Muscle of leg (tissue), 11 donors: Measurements from ENCODE around the gene CYP27C1. TPM values are rescaled to one million over a fixed set of nuclear protein-coding genes. Genes with fewer than 3 reads are reported as not detected.

Experiments
- DNase-seq: peaks from one replicate; pipeline ENCODE4 v3.0.0; 2013
- H3K27ac ChIP-seq: one replicate; pipeline ENCODE4 v1.5.1; 2013; ENCODE audit warnings: mild to moderate bottlenecking, low read length, control low read depth
- H3K27me3 ChIP-seq: one replicate; pipeline ENCODE4 v1.6.1; 2013; ENCODE audit warnings: low read length; ENCODE audit not compliant: control insufficient read depth, insufficient read depth
- H3K36me3 ChIP-seq: one replicate; pipeline ENCODE4 v1.6.1; 2013; ENCODE audit warnings: low read length; ENCODE audit not compliant: control insufficient read depth, insufficient read depth
- H3K4me1 ChIP-seq: one replicate; pipeline ENCODE4 v1.6.1; 2013; ENCODE audit warnings: low read length; ENCODE audit not compliant: control insufficient read depth, insufficient read depth
- H3K4me3 ChIP-seq: one replicate; pipeline ENCODE4 v1.5.1; 2013; ENCODE audit warnings: low read length, control low read depth
- H3K9me3 ChIP-seq: replicated peaks from 2 replicates; pipeline ENCODE4 v1.6.1; 2013; ENCODE audit warnings: low read depth, low read length; ENCODE audit not compliant: control insufficient read depth
- whole genome bisulfite sequencing: methylation state at CpG from one replicate; pipeline ENCODE4 v1.1.5; 2013; ENCODE audit warnings: missing lambda C conversion rate; ENCODE audit not compliant: insufficient coverage; 5-methylcytosine and 5-hydroxymethylcytosine counted together
- polyA plus RNA-seq, 8 donors: library from polyadenylated mRNA; unstranded; fragments of 120-200 nt; gene quantifications; one replicate each; pipeline versions ENCODE4 v1.2.1 to v1.2.3, GENCODE V29; 2013; ENCODE audit warnings: inconsistent platforms in 1 of 8, low replicate concordance in 1 of 8; ENCODE audit not compliant: insufficient read length in 8 of 8, insufficient read depth in 1 of 8
- total RNA-seq: library from RNA; stranded (reverse); fragments of 120-200 nt; gene quantifications from one replicate; pipeline ENCODE4 v1.2.4, GENCODE V29; 2013

Gene CYP27C1
- total and polyA plus RNA-seq, 9 donors: 2.3 to 7.8 (median 5.0) TPM

GRCh38 chr2:127162261-127163089 lies 57.6 kb downstream of the CYP27C1 start:
- DNase-seq: no peak
- no peaks in the 10 kb centered on the region for H3K9me3 ChIP-seq
- H3K36me3 ChIP-seq: no peaks in the 10 kb centered on the region
- no peak overlapping the region for H3K27ac ChIP-seq
- H3K4me1 ChIP-seq: peaks cover 30% of the 10 kb centered on the region
- no peak overlapping the region for H3K4me3 ChIP-seq
- 97% methylated on average over 4 of the region's 7 CpGs for WGBS
- H3K27me3 ChIP-seq: no peaks in the 10 kb centered on the region

- DNase-seq: no peak
- H3K27ac ChIP-seq: no peak overlapping the region
- H3K36me3 ChIP-seq: no peaks in the 10 kb centered on the region
- peaks cover 1% of the 10 kb centered on the region for H3K9me3 ChIP-seq
- WGBS: 47% methylated on average over 8 of the region's 12 CpGs
- H3K4me3 ChIP-seq: no peak overlapping the region
- peaks cover 35% of the 10 kb centered on the region for H3K4me1 ChIP-seq
- no peaks in the 10 kb centered on the region for H3K27me3 ChIP-seq
These were observed 58.6 kb downstream of the CYP27C1 start for GRCh38 chr2:127161176-127162136.

- no peak for DNase-seq
- Histone ChIP-seq H3K27me3 (no peaks in the 10 kb centered on the region), H3K9me3 (peaks cover 2% of the 10 kb centered on the region), H3K4me1 (peaks cover 33% of the 10 kb centered on the region), H3K36me3 (no peaks in the 10 kb centered on the region), H3K27ac (no peak overlapping the region), H3K4me3 (no peak overlapping the region)
- WGBS: 100% methylated on average over 1 of the region's 3 CpGs
These were observed 59.4 kb downstream of the CYP27C1 start for GRCh38 chr2:127160676-127161075.

- H3K4me3 ChIP-seq: no peak overlapping the region
- no CpG with 5 or more reads among the region's 2 CpGs for WGBS
- H3K36me3 ChIP-seq: no peaks in the 10 kb centered on the region
- peak; percentile 41 for DNase-seq
- peaks cover 28% of the 10 kb centered on the region for H3K4me1 ChIP-seq
- no peak overlapping the region for H3K27ac ChIP-seq
- no peaks in the 10 kb centered on the region for H3K27me3 ChIP-seq
- peaks cover 2% of the 10 kb centered on the region for H3K9me3 ChIP-seq
These were observed 60.6 kb downstream of the CYP27C1 start for GRCh38 chr2:127159543-127159942.

GRCh38 chr2:127158614-127159290 lies 61.3 kb downstream of the CYP27C1 start:
- Histone ChIP-seq H3K27me3 (no peaks in the 10 kb centered on the region), H3K9me3 (peaks cover 2% of the 10 kb centered on the region), H3K36me3 (no peaks in the 10 kb centered on the region), H3K4me3 (no peak overlapping the region), H3K27ac (no peak overlapping the region), H3K4me1 (peaks cover 35% of the 10 kb centered on the region)
- WGBS: 100% methylated on average over 1 of the region's 11 CpGs
- no peak for DNase-seq

- H3K27ac ChIP-seq: peak overlapping the region; percentile 13
- no peaks in the 10 kb centered on the region for H3K36me3 ChIP-seq
- peaks cover 38% of the 10 kb centered on the region for H3K4me1 ChIP-seq
- no peak for DNase-seq
- no peak overlapping the region for H3K4me3 ChIP-seq
- no peaks in the 10 kb centered on the region for H3K27me3 ChIP-seq
- H3K9me3 ChIP-seq: peaks cover 2% of the 10 kb centered on the region
- 49% methylated on average over 10 of the region's 16 CpGs for WGBS
These were observed 62.2 kb downstream of the CYP27C1 start for GRCh38 chr2:127157651-127158485.

- H3K27me3 ChIP-seq: no peaks in the 10 kb centered on the region
- H3K9me3 ChIP-seq: peaks cover 2% of the 10 kb centered on the region
- H3K4me3 ChIP-seq: no peak overlapping the region
- no CpG with 5 or more reads among the region's 6 CpGs for WGBS
- H3K27ac ChIP-seq: no peak overlapping the region
- H3K36me3 ChIP-seq: no peaks in the 10 kb centered on the region
- H3K4me1 ChIP-seq: peaks cover 38% of the 10 kb centered on the region
- no peak for DNase-seq
These were observed 63.0 kb downstream of the CYP27C1 start for GRCh38 chr2:127157114-127157513.

- peaks cover 7% of the 10 kb centered on the region for H3K9me3 ChIP-seq
- WGBS: no CpG with 5 or more reads among the region's 2 CpGs
- no peak overlapping the region for H3K4me3 ChIP-seq
- no peaks in the 10 kb centered on the region for H3K27me3 ChIP-seq
- peak; percentile 96 for DNase-seq
- no peaks in the 10 kb centered on the region for H3K36me3 ChIP-seq
- peak overlapping the region; percentile 85 for H3K27ac ChIP-seq
- H3K4me1 ChIP-seq: peaks cover 36% of the 10 kb centered on the region
These were observed 64.2 kb downstream of the CYP27C1 start for GRCh38 chr2:127155947-127156346.

GRCh38 chr2:127155028-127155581 lies 65.0 kb downstream of the CYP27C1 start:
- Histone ChIP-seq H3K27ac (peak overlapping the region; percentile 85), H3K4me3 (no peak overlapping the region), H3K27me3 (no peaks in the 10 kb centered on the region), H3K9me3 (peaks cover 11% of the 10 kb centered on the region), H3K36me3 (no peaks in the 10 kb centered on the region), H3K4me1 (peaks cover 36% of the 10 kb centered on the region)
- 12% methylated on average over 4 of the region's 7 CpGs for WGBS
- peak; percentile 85 for DNase-seq
